Measurements from ENCODE around the gene LHX5. TPM values are rescaled to one million over a fixed set of nuclear protein-coding genes. Genes with fewer than 3 reads are reported as not detected.

Gene LHX5
- total RNA-seq = not detected

GRCh38 chr12:113471619-113472171, at the start of gene LHX5:
LHX5 (minus strand) TSS chr12:113471871; CDS start chr12:113471498, 373 bp downstream.
- DNase-seq = no peak
- peaks cover 100% of the 10 kb centered on the region for H3K27me3 ChIP-seq
- intact Hi-C loops (cut with DNase I; ENCODE audit: low total_unique reads) (loop anchor here (1.0 kb wide), 1 partner anchor 55 kb away; no protein-coding TSS in a partner anchor), in situ Hi-C loops (cut with MboI; ENCODE audit: low pct_ligation_motif_present in 1 of 4, low pct_unique_long_range_greater_than_20kb in 1 of 4, low sequenced_read_pairs in 3 of 4) (loop anchor here in 2 of 4 donors (25.0 kb wide), 1 partner anchor 441 kb away; no protein-coding TSS in a partner anchor)
- H3K4me1 ChIP-seq = peaks cover 0 to 17% (median 13%) of the 10 kb centered on the region in 4 donors
- H3K36me3 ChIP-seq = no peaks in the 10 kb centered on the region
- H3K4me3 ChIP-seq = no peak within 1 kb of the TSS
- no peak within 1 kb of the TSS for H3K27ac ChIP-seq
- WGBS, 2 donors (ENCODE audit: low coverage in 1 of 2) = 22% methylated on average over 35 of the region's 43 CpGs; no CpG with 5 or more reads in 1 of the 2 donors
- TF ChIP-seq POLR2A (IDR thresholded peaks at IDR 0.05) (no peak), CTCF (IDR thresholded peaks at IDR 0.05) (no peak), POLR2AphosphoS5 (IDR thresholded peaks at IDR 0.05) (no peak), EP300 (IDR thresholded peaks at IDR 0.05; ENCODE audit: low read depth) (no peak)
- H3K9me3 ChIP-seq = no peaks in the 10 kb centered on the region

GRCh38 chr12:113519464-113520307, 48.0 kb upstream of the LHX5 start:
- TF ChIP-seq EP300 (IDR thresholded peaks at IDR 0.05; ENCODE audit: low read depth) = no peak
- no peak for TF ChIP-seq POLR2A (IDR thresholded peaks at IDR 0.05)
- TF ChIP-seq POLR2AphosphoS5 (IDR thresholded peaks at IDR 0.05) = no peak
- no peak for TF ChIP-seq CTCF (IDR thresholded peaks at IDR 0.05)
- H3K4me3 ChIP-seq = no peak overlapping the region
- intact Hi-C loops (cut with DNase I; ENCODE audit: low total_unique reads) = no loop called here
- peaks cover 79% of the 10 kb centered on the region for H3K27me3 ChIP-seq
- H3K4me1 ChIP-seq = no peaks in the 10 kb centered on the region
- H3K9me3 ChIP-seq = no peaks in the 10 kb centered on the region
- H3K27ac ChIP-seq = no peak overlapping the region
- no peaks in the 10 kb centered on the region for H3K36me3 ChIP-seq
- no peak for DNase-seq
- 6 to 9% methylated on average over 10 to 36 of the region's 40 CpGs for WGBS, 2 donors (ENCODE audit: low coverage in 1 of 2)
- in situ Hi-C loops (cut with MboI; ENCODE audit: low pct_ligation_motif_present in 1 of 4, low pct_unique_long_range_greater_than_20kb in 1 of 4, low sequenced_read_pairs in 3 of 4) = no loop called here

- no peak overlapping the region for H3K27ac ChIP-seq
- in situ Hi-C loops (cut with MboI; ENCODE audit: low pct_ligation_motif_present in 1 of 4, low pct_unique_long_range_greater_than_20kb in 1 of 4, low sequenced_read_pairs in 3 of 4) (no loop called here), intact Hi-C loops (cut with DNase I; ENCODE audit: low total_unique reads) (no loop called here)
- no peak overlapping the region for H3K4me3 ChIP-seq
- 2 to 7% methylated on average over 19 to 31 of the region's 31 CpGs for WGBS, 2 donors (ENCODE audit: low coverage in 1 of 2)
- no peaks in the 10 kb centered on the region for H3K36me3 ChIP-seq
- DNase-seq = no peak
- no peaks in the 10 kb centered on the region for H3K9me3 ChIP-seq
- H3K27me3 ChIP-seq = peaks cover 81% of the 10 kb centered on the region
- H3K4me1 ChIP-seq = no peaks in the 10 kb centered on the region
- TF ChIP-seq POLR2AphosphoS5 (IDR thresholded peaks at IDR 0.05) (no peak), POLR2A (IDR thresholded peaks at IDR 0.05) (no peak)
These were observed 43.6 kb upstream of the LHX5 start for GRCh38 chr12:113515082-113515856.

GRCh38 chr12:113514602-113515001, 42.9 kb upstream of the LHX5 start:
- H3K4me1 ChIP-seq = no peaks in the 10 kb centered on the region
- intact Hi-C loops (cut with DNase I; ENCODE audit: low total_unique reads) (no loop called here), in situ Hi-C loops (cut with MboI; ENCODE audit: low pct_ligation_motif_present in 1 of 4, low pct_unique_long_range_greater_than_20kb in 1 of 4, low sequenced_read_pairs in 3 of 4) (no loop called here)
- H3K9me3 ChIP-seq = no peaks in the 10 kb centered on the region
- no peak for TF ChIP-seq POLR2AphosphoS5 (IDR thresholded peaks at IDR 0.05)
- no peak for TF ChIP-seq POLR2A (IDR thresholded peaks at IDR 0.05)
- no peak for TF ChIP-seq CTCF (IDR thresholded peaks at IDR 0.05)
- TF ChIP-seq EP300 (IDR thresholded peaks at IDR 0.05; ENCODE audit: low read depth) = no peak
- H3K27ac ChIP-seq = no peak overlapping the region
- no peak overlapping the region for H3K4me3 ChIP-seq
- WGBS, 2 donors (ENCODE audit: low coverage in 1 of 2) = 24 to 35% methylated on average over 5 to 8 of the region's 8 CpGs
- no peak for DNase-seq
- H3K36me3 ChIP-seq = no peaks in the 10 kb centered on the region
- peaks cover 76% of the 10 kb centered on the region for H3K27me3 ChIP-seq

Measured in transverse colon (tissue), 4 donors.